Endothelial cell of umbilical vein (primary cell): ENCODE results near the gene ULK2. TPM values are rescaled to one million over a fixed set of nuclear protein-coding genes. Genes with fewer than 3 reads are reported as not detected.
A peak's percentile ranks its signal among the peaks of the same experiment; 100 is the strongest.

Source experiments
- Bru-seq: library from RNA; stranded (reverse); fragments of 400-500 nt; gene quantifications from one replicate; lab custom pipeline; 2021; lab: Mats Ljungman, UMichigan
- BruChase-seq, 2 experiments: library from RNA; stranded (reverse); fragments of 400-500 nt; gene quantifications; one replicate each; lab custom pipeline; 2021; lab: Mats Ljungman, UMichigan
- BruUV-seq: library from RNA; stranded (reverse); fragments of 400-500 nt; replicated peaks from 2 replicates; lab custom pipeline; 2021; lab: Mats Ljungman, UMichigan
- CTCF ChIA-PET: fragments of 300-600, 350-600 bp; sonication (Branson Sonifier 250); formaldehyde crosslinking; loops from one replicate; lab custom pipeline; 2021; ENCODE audit warnings: antibody characterized with exemption, inconsistent platforms; lab: Charles Lee
- POLR2A ChIA-PET: fragments of 300-600, 350-600 bp; sonication (Branson Sonifier 250); formaldehyde crosslinking; loops from one replicate; lab custom pipeline; 2021; ENCODE audit warnings: antibody characterized with exemption, inconsistent platforms; lab: Charles Lee
- DNase-seq: peaks from one replicate; pipeline ENCODE4 v3.0.0-alpha.2; 2011; ENCODE audit warnings: low read depth, low spot score
- FAIRE-seq: peaks from 2 replicates; lab custom pipeline; 2011; peaks lifted over from hg19 to GRCh38; lab: Jason Lieb, UNC
- H2AFZ ChIP-seq: 2 replicates; pipeline ENCODE4 v1.6.0; 2012; ENCODE audit warnings: low read depth, low read length, control low read depth, inconsistent platforms
- H3K27ac ChIP-seq: 2 replicates; pipeline ENCODE4 v1.5.1; 2011; ENCODE audit warnings: low read depth, mild to moderate bottlenecking, control low read depth, low read length, moderate library complexity; ENCODE audit not compliant: insufficient read depth
- H3K27me3 ChIP-seq, 2 experiments: 2 replicates each; pipeline versions ENCODE4 v1.6.0 to v1.6.1; 2011; ENCODE audit warnings: low read length in 2 of 2, mixed read lengths in 1 of 2; ENCODE audit not compliant: control insufficient read depth in 2 of 2, insufficient read depth in 2 of 2
- H3K36me3 ChIP-seq, 2 experiments: 2 replicates in 1 of 2; 3 replicates in 1 of 2; pipeline ENCODE4 v1.5.1; 2011; ENCODE audit warnings: low read length in 2 of 2, mild to moderate bottlenecking in 1 of 2, moderate library complexity in 1 of 2; ENCODE audit not compliant: control insufficient read depth in 2 of 2, insufficient read depth in 2 of 2; ENCODE audit errors: extremely low read depth in 1 of 2
- H3K4me1 ChIP-seq: 3 replicates; pipeline ENCODE4 v1.5.1; 2011; ENCODE audit warnings: mild to moderate bottlenecking, low read length; ENCODE audit not compliant: control insufficient read depth, insufficient read depth; ENCODE audit errors: extremely low read depth
- H3K4me2 ChIP-seq: 2 replicates; pipeline ENCODE4 v1.6.1; 2011; ENCODE audit warnings: low read length, control low read depth, mixed read lengths; ENCODE audit not compliant: insufficient read depth
- H3K4me3 ChIP-seq, 3 experiments: fragments of 200-600 bp in 1 of 3; sonication (generic), shearing (Covaris generic) in 1 of 3; replicated peaks in 1 of 3; 2 replicates each; pipeline ENCODE4 v1.5.1; 2011 to 2016; ENCODE audit warnings: control low read depth in 3 of 3, low read length in 3 of 3, mild to moderate bottlenecking in 2 of 3, inconsistent platforms in 1 of 3, low read depth in 1 of 3, moderate library complexity in 1 of 3; ENCODE audit not compliant: insufficient read depth in 1 of 3
- H3K79me2 ChIP-seq: 2 replicates; pipeline ENCODE4 v1.6.0; 2012; ENCODE audit warnings: low read length, inconsistent platforms; ENCODE audit not compliant: control insufficient read depth, insufficient read depth
- H3K9ac ChIP-seq: replicated peaks from 2 replicates; pipeline ENCODE3; 2011; ENCODE audit warnings: low read length, control low read depth; ENCODE audit not compliant: insufficient read depth; ENCODE audit errors: extremely low read depth
- H3K9me1 ChIP-seq: replicated peaks from 3 replicates; pipeline ENCODE4 v1.6.0; 2011; ENCODE audit warnings: mild to moderate bottlenecking, low read length; ENCODE audit not compliant: control insufficient read depth, insufficient read depth; ENCODE audit errors: extremely low read depth
- H3K9me3 ChIP-seq: replicated peaks from 2 replicates; pipeline ENCODE4 v1.5.1; 2012; ENCODE audit warnings: low read length, inconsistent platforms; ENCODE audit not compliant: control insufficient read depth, insufficient read depth
- H4K20me1 ChIP-seq: replicated peaks from 2 replicates; pipeline ENCODE3; 2011; ENCODE audit warnings: mild to moderate bottlenecking, low read length; ENCODE audit not compliant: control insufficient read depth, insufficient read depth; ENCODE audit errors: extremely low read depth
- CTCF ChIP-seq, 2 donors: IDR thresholded peaks; 1 replicate in 1 of 2; 2 replicates in 1 of 2; pipeline ENCODE4 v1.5.1; 2011; ENCODE audit warnings: low read length in 2 of 2, mild to moderate bottlenecking in 2 of 2, moderate library complexity in 2 of 2, control low read depth in 1 of 2, inconsistent platforms in 1 of 2, low read depth in 1 of 2; ENCODE audit not compliant: insufficient read depth in 1 of 2; ENCODE audit errors: extremely low read depth in 1 of 2
- EZH2 ChIP-seq: IDR thresholded peaks from 2 replicates; pipeline ENCODE4 v1.6.1; 2012; ENCODE audit warnings: borderline replicate concordance, low read depth, mild to moderate bottlenecking, moderate library complexity, low read length, inconsistent platforms; ENCODE audit not compliant: severe bottlenecking
- FOS ChIP-seq: IDR thresholded peaks from 2 replicates; pipeline ENCODE4 v1.6.1; 2011; ENCODE audit warnings: mild to moderate bottlenecking, low read length, moderate library complexity, borderline replicate concordance; ENCODE audit not compliant: insufficient read depth
- GATA2 ChIP-seq: IDR thresholded peaks from 2 replicates; pipeline ENCODE4 v1.7.0; 2011; ENCODE audit warnings: low read depth, mild to moderate bottlenecking, moderate library complexity, mixed read lengths, low read length; ENCODE audit not compliant: insufficient read length, insufficient read depth
- JUN ChIP-seq: IDR thresholded peaks from 2 replicates; pipeline ENCODE4 v1.6.1; 2011; ENCODE audit warnings: borderline replicate concordance, low read depth; ENCODE audit not compliant: insufficient read length, insufficient read depth
- MAX ChIP-seq: IDR thresholded peaks from 2 replicates; pipeline ENCODE4 v1.6.1; 2011; ENCODE audit not compliant: insufficient read depth, insufficient read length
- MYC ChIP-seq: IDR thresholded peaks from one replicate; pipeline ENCODE4 v1.6.1; 2011; ENCODE audit warnings: mild to moderate bottlenecking, low read depth, low read length
- POLR2A ChIP-seq: IDR thresholded peaks from 2 replicates; pipeline ENCODE4 v1.6.1; 2012; ENCODE audit warnings: low read depth, mild to moderate bottlenecking, control low read depth, low read length
- POLR2AphosphoS5 ChIP-seq: IDR thresholded peaks from 2 replicates; pipeline ENCODE4 v1.6.1; 2012; ENCODE audit warnings: low read depth, mild to moderate bottlenecking, control low read depth, low read length, moderate library complexity; ENCODE audit not compliant: insufficient read depth
- dilution Hi-C: fragments of 300-500 bp; cut with MboI; formaldehyde crosslinking; loops from one replicate; pipeline ENCODE4 v1.15.0; 2019; ENCODE audit warnings: low sequenced_read_pairs; ENCODE audit not compliant: extremely low pct_ligation_motif_present
- intact Hi-C: fragments of 100-400 bp; cut with micrococcal nuclease; formaldehyde crosslinking; loops from one replicate; pipeline ENCODE4 v1.10.0; 2022
- long read RNA-seq: library from polyadenylated mRNA; stranded (forward); transcript quantifications from one replicate; pipeline ENCODE4 v2.0.0, GENCODE V29; 2021
- polyA minus RNA-seq, 3 experiments: library from RNA; depleted of rRNA, polyadenylated mRNA; stranded (reverse); fragments of >200 nt; gene quantifications; 1 replicate in 1 of 3; 2 replicates in 2 of 3; pipeline ENCODE4 v1.2.3, GENCODE V29; 2011
- polyA plus RNA-seq, 4 experiments: library from polyadenylated mRNA; depleted of rRNA in 3 of 4; stranded (reverse) in 3 of 4; unstranded in 1 of 4; fragments of >200 nt; gene quantifications; 2 replicates each; pipeline versions ENCODE4 v1.2.1 to v1.2.3, GENCODE V29; 2011 to 2012; ENCODE audit warnings: missing spikeins in 1 of 4
- total RNA-seq: library from RNA; stranded (reverse); gene quantifications from 2 replicates; pipeline ENCODE4 v1.2.3, GENCODE V29; 2021

ULK2 gene
- total RNA-seq (17.6 and 19.3 TPM in 2 replicates), polyA plus RNA-seq (26.7 and 33.7 TPM in 2 replicates), polyA minus RNA-seq (66.0 and 94.4 TPM in 2 replicates), Bru-seq, nascent RNA (percentile 66 among the genes with signal in this experiment), BruChase-seq, experiment 1, labeled RNA remaining after a 6-hour chase (percentile 61 among the genes with signal in this experiment), BruChase-seq, experiment 2, labeled RNA remaining after a 2-hour chase (percentile 62 among the genes with signal in this experiment)
- 17.6 and 20.1 TPM in 2 replicates for polyA plus RNA-seq (2011; cell fraction: cytosol; rRNA removed)
- 52.2 and 64.8 TPM in 2 replicates for polyA plus RNA-seq (2011; cell fraction: nucleus; rRNA removed)
- 14.2 and 22.0 TPM in 2 replicates for polyA plus RNA-seq (2012)
- not detected for polyA minus RNA-seq (2011; cell fraction: cytosol; rRNA and poly(A)+ RNA removed)
- polyA minus RNA-seq (2011; cell fraction: nucleus; rRNA and poly(A)+ RNA removed) = 44.3 and 83.8 TPM in 2 replicates
- long read RNA-seq, full-length matches to known transcripts = 7 of 20 reads
- long read RNA-seq, partial matches to known transcripts = 8 of 20 reads
- long read RNA-seq, other reads (novel, unspliced or antisense) = 5 of 20 reads

- intact Hi-C loops = loop anchor here (1.0 to 10.0 kb wide), 3 partner anchors 35 to 142 kb away; partner anchors contain the start of genes AKAP10 and SPECC1
- ChIA-PET POLR2A (interaction anchor here (0.6 kb wide), 1 partner anchor 8 kb away, joined by 3 read pairs; no protein-coding TSS in a partner anchor), CTCF (interaction anchor here (1.2 to 2.0 kb wide), 2 partner anchors 13 to 142 kb away, joined by 5 to 6 read pairs; no protein-coding TSS in a partner anchor)
These were observed at the start of gene ULK2 for GRCh38 chr17:19867329-19868078. Gene ULK2, minus strand, starts transcription at chr17:19867936. Its CDS starts 519 bp downstream, at chr17:19867417.

More at GRCh38 chr17:19867329-19868078, at the start of gene ULK2:
- Histone ChIP-seq H3K27ac (peak within 1 kb of the TSS; percentile 64), H4K20me1 (no peaks in the 10 kb centered on the region), H3K4me3 (peak within 1 kb of the TSS; percentile 87 to 97 (median 95)), H3K27me3 (no peaks in the 10 kb centered on the region), H3K4me2 (peak within 1 kb of the TSS; percentile 97), H3K9me3 (no peaks in the 10 kb centered on the region), H3K79me2 (peaks cover 5% of the 10 kb centered on the region), H3K36me3 (no peaks in the 10 kb centered on the region), H2AFZ (peak within 1 kb of the TSS; percentile 77), H3K4me1 (peaks cover 6% of the 10 kb centered on the region), H3K9me1 (no peaks in the 10 kb centered on the region), H3K9ac (peak within 1 kb of the TSS; percentile 90)
- no TSS peak for BruUV-seq
- DNase-seq (peak; percentile 72), FAIRE-seq (peak; percentile 77)
- dilution Hi-C loops = no loop called here
- peak; percentile 84 for TF ChIP-seq POLR2A
- TF ChIP-seq MYC = no peak
- peak; percentile 16 for TF ChIP-seq MAX
- peak; percentile 92 for TF ChIP-seq POLR2AphosphoS5
- no peak for TF ChIP-seq EZH2
- no peak for TF ChIP-seq CTCF (IDR thresholded peaks at IDR 0.05; ENCODE audit: extremely low read depth in 1 of 2, insufficient read depth in 1 of 2, low read depth in 1 of 2, low read length in 2 of 2)
- no peak for TF ChIP-seq GATA2
- no peak for TF ChIP-seq FOS
- TF ChIP-seq JUN = no peak
